Stimulated activated CD4-positive, alpha-beta T cell treated with anti-CD3 and anti-CD28 coated beads, Interleukin-4, amount 100 ng/mL, for 24 hours (primary cell): ENCODE results near the gene ENC1.

Source experiments
- DNase-seq: peaks from one replicate; pipeline ENCODE4 v3.0.0-alpha.2; 2020

The ENC1 gene

GRCh38 chr5:74630453-74631066, 10.0 kb downstream of the ENC1 start:
- DNase-seq = no peak

GRCh38 chr5:74629326-74629725, 11.2 kb downstream of the ENC1 start:
- no peak for DNase-seq

- no peak for DNase-seq
Measured at GRCh38 chr5:74628359-74628758, 12.2 kb downstream of the ENC1 start.

- no peak for DNase-seq
Measured at GRCh38 chr5:74627646-74628279, 12.8 kb downstream of the ENC1 start.

- no peak for DNase-seq
Measured at GRCh38 chr5:74626386-74627222, 13.9 kb downstream of the ENC1 start.

GRCh38 chr5:74625742-74626241, 14.7 kb downstream of the ENC1 start:
- no peak for DNase-seq

- DNase-seq = no peak
Measured at GRCh38 chr5:74624931-74625505, 15.5 kb downstream of the ENC1 start.

GRCh38 chr5:74624501-74624900, 16.0 kb downstream of the ENC1 start:
- no peak for DNase-seq

GRCh38 chr5:74623748-74624408, 16.6 kb downstream of the ENC1 start:
- no peak for DNase-seq

- no peak for DNase-seq
Measured at GRCh38 chr5:74623006-74623611, 17.4 kb downstream of the ENC1 start.

GRCh38 chr5:74622122-74622521, 18.4 kb downstream of the ENC1 start:
- peak; percentile 37 for DNase-seq

- no peak for DNase-seq
Measured at GRCh38 chr5:74621492-74621891, 19.0 kb downstream of the ENC1 start.

GRCh38 chr5:74619308-74619707, 21.2 kb downstream of the ENC1 start:
- no peak for DNase-seq

GRCh38 chr5:74618106-74618505, 22.4 kb downstream of the ENC1 start:
- DNase-seq = no peak

GRCh38 chr5:74617202-74617601, 23.3 kb downstream of the ENC1 start:
- no peak for DNase-seq

- no peak for DNase-seq
Measured at GRCh38 chr5:74616236-74617146, 24.0 kb downstream of the ENC1 start.

- DNase-seq = no peak
Measured at GRCh38 chr5:74613283-74613682, 27.2 kb downstream of the ENC1 start.

- DNase-seq = no peak
Measured at GRCh38 chr5:74612045-74612444, 28.5 kb downstream of the ENC1 start.

- DNase-seq = no peak
Measured at GRCh38 chr5:74608736-74609601, 31.6 kb downstream of the ENC1 start.

GRCh38 chr5:74605759-74606158, 34.8 kb downstream of the ENC1 start:
- no peak for DNase-seq
